GM12892 (cell line): ENCODE measurements around the gene AMBP.

Source experiments
- DNase-seq: peaks from one replicate; pipeline ENCODE4 v3.0.0; 2011; ENCODE audit not compliant: insufficient read length
- FAIRE-seq: peaks from 2 replicates; lab custom pipeline; 2011; peaks lifted over from hg19 to GRCh38; lab: Jason Lieb, UNC
- POLR2A ChIP-seq: IDR thresholded peaks from 2 replicates; pipeline ENCODE4 v1.6.1; 2011; ENCODE audit warnings: low read depth, low read length, control low read depth
- POLR2AphosphoS5 ChIP-seq: IDR thresholded peaks from 2 replicates; pipeline ENCODE4 v1.6.1; 2011; ENCODE audit warnings: low read depth, low read length, control low read depth
- TAF1 ChIP-seq: IDR thresholded peaks from 2 replicates; pipeline ENCODE4 v1.6.1; 2011; ENCODE audit warnings: low read depth, mild to moderate bottlenecking, control low read depth, low read length, borderline replicate concordance

The AMBP gene

GRCh38 chr9:114120192-114121014, 42.3 kb upstream of the AMBP start:
- DNase-seq: no peak
- FAIRE-seq: no peak
- TF ChIP-seq POLR2A (no peak), TAF1 (no peak), POLR2AphosphoS5 (no peak)

GRCh38 chr9:114119242-114120191, 41.4 kb upstream of the AMBP start:
- DNase-seq: no peak
- TF ChIP-seq POLR2A (no peak), TAF1 (no peak), POLR2AphosphoS5 (no peak)
- FAIRE-seq: no peak

- DNase-seq (no peak), FAIRE-seq (no peak)
- TF ChIP-seq TAF1: no peak
- no peak for TF ChIP-seq POLR2AphosphoS5
These were observed 40.1 kb upstream of the AMBP start for GRCh38 chr9:114117996-114118830.

- FAIRE-seq: no peak
- no peak for DNase-seq
- TF ChIP-seq POLR2AphosphoS5 (no peak), POLR2A (no peak), TAF1 (no peak)
These were observed 39.5 kb upstream of the AMBP start for GRCh38 chr9:114117614-114117995.

GRCh38 chr9:114116126-114116747, 38.1 kb upstream of the AMBP start:
- no peak for DNase-seq
- TF ChIP-seq TAF1 (no peak), POLR2AphosphoS5 (no peak), POLR2A (no peak)
- no peak for FAIRE-seq

GRCh38 chr9:114115654-114116125, 37.6 kb upstream of the AMBP start:
- DNase-seq (no peak), FAIRE-seq (no peak)
- TF ChIP-seq POLR2AphosphoS5: no peak
- TF ChIP-seq POLR2A: no peak
- no peak for TF ChIP-seq TAF1

- FAIRE-seq (no peak), DNase-seq (no peak)
- TF ChIP-seq POLR2A (no peak), TAF1 (no peak), POLR2AphosphoS5 (no peak)
These were observed 36.3 kb upstream of the AMBP start for GRCh38 chr9:114114364-114114763.

- FAIRE-seq (no peak), DNase-seq (no peak)
- TF ChIP-seq POLR2AphosphoS5: no peak
- no peak for TF ChIP-seq POLR2A
- TF ChIP-seq TAF1: no peak
These were observed 34.9 kb upstream of the AMBP start for GRCh38 chr9:114112778-114113584.

- no peak for TF ChIP-seq TAF1
- DNase-seq (no peak), FAIRE-seq (no peak)
These were observed 34.2 kb upstream of the AMBP start for GRCh38 chr9:114112325-114112724.

- TF ChIP-seq TAF1 (no peak), POLR2AphosphoS5 (no peak), POLR2A (no peak)
- no peak for DNase-seq
- FAIRE-seq: no peak
These were observed 32.1 kb upstream of the AMBP start for GRCh38 chr9:114110180-114110579.

GRCh38 chr9:114109124-114109523, 31.0 kb upstream of the AMBP start:
- FAIRE-seq: no peak
- DNase-seq: no peak
- no peak for TF ChIP-seq TAF1
- no peak for TF ChIP-seq POLR2AphosphoS5
- TF ChIP-seq POLR2A: no peak
